Bronchial epithelial cell (primary cell): ENCODE data around the gene MRPS12. TPM values are rescaled to one million over a fixed set of nuclear protein-coding genes. Genes with fewer than 3 reads are reported as not detected.

Experiments used
- DNase-seq: peaks from one replicate; pipeline ENCODE4 v3.0.0-alpha.2; 2010; ENCODE audit warnings: low read depth
- FAIRE-seq: peaks from 2 replicates; lab custom pipeline; 2011; peaks lifted over from hg19 to GRCh38; lab: Jason Lieb, UNC
- H3K27me3 ChIP-seq: 2 replicates; pipeline ENCODE4 v1.5.1; 2011; ENCODE audit warnings: low read length; ENCODE audit not compliant: control insufficient read depth, insufficient read depth
- H3K36me3 ChIP-seq: 2 replicates; pipeline ENCODE4 v1.5.1; 2011; ENCODE audit warnings: low read length; ENCODE audit not compliant: control insufficient read depth, insufficient read depth
- H3K4me3 ChIP-seq: 2 replicates; pipeline ENCODE4 v1.5.1; 2011; ENCODE audit warnings: mild to moderate bottlenecking, low read depth, low read length, control low read depth
- total RNA-seq: library from RNA; depleted of rRNA; stranded (reverse); fragments of >200 nt; gene quantifications from 2 replicates; pipeline ENCODE4 v1.2.1, GENCODE V29; 2014
- TF ChIP-seq, protein P1 (sequence below): IDR thresholded peaks from 2 replicates; pipeline ENCODE4 v1.5.1; 2011; ENCODE audit warnings: mild to moderate bottlenecking, moderate library complexity, low read length, control low read depth, inconsistent platforms; ENCODE audit not compliant: insufficient read depth, severe bottlenecking

Gene MRPS12
- total RNA-seq, 1 donor from 2014 or later: 62.4 TPM

DNA sequence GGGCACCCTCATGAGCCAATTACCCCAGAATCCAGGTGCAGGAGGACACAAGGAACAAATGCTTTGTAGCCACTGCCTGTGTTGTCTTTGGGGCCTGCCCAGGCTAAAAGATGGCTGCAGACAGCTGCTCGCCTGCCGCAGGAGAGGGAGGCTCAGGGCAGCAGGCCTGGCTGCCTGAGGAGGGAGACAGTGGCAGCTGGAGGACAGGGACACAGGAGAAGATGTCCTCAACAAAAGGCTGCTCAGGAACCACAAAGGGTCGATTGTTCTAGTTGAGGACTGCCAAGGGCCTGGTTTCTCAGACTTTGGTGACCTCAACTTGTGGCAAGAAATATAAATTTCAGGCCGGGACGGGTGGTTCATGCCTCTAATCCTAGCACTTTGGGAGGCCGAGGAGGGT lies 39.0 kb upstream of the MRPS12 start:
- no peaks in the 10 kb centered on the region for H3K27me3 ChIP-seq
- H3K36me3 ChIP-seq: peaks cover 13% of the 10 kb centered on the region
- FAIRE-seq (no peak), DNase-seq (no peak)
- TF ChIP-seq, protein P1, sequence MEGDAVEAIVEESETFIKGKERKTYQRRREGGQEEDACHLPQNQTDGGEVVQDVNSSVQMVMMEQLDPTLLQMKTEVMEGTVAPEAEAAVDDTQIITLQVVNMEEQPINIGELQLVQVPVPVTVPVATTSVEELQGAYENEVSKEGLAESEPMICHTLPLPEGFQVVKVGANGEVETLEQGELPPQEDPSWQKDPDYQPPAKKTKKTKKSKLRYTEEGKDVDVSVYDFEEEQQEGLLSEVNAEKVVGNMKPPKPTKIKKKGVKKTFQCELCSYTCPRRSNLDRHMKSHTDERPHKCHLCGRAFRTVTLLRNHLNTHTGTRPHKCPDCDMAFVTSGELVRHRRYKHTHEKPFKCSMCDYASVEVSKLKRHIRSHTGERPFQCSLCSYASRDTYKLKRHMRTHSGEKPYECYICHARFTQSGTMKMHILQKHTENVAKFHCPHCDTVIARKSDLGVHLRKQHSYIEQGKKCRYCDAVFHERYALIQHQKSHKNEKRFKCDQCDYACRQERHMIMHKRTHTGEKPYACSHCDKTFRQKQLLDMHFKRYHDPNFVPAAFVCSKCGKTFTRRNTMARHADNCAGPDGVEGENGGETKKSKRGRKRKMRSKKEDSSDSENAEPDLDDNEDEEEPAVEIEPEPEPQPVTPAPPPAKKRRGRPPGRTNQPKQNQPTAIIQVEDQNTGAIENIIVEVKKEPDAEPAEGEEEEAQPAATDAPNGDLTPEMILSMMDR: no peak
- H3K4me3 ChIP-seq: no peak overlapping the region

DNA sequence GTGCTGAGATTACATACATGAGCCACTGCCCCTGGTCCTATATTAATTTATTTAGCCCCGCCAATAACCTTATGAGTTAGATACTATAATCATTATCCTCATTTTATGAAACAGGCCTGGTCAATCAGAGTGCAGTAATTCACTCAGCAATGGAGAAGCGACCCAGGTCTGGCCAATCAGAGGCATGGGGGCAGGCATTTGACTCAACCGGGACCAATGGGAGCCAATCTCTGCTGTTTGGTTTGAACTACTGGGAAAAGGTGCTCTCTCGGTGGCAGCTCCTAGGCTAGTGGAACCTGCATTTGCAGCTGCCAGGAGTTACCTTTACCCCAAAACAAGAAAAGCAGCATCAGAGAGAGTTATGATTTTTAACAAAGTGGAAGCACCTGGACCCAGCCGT lies 37.9 kb upstream of the MRPS12 start:
- Histone ChIP-seq H3K4me3 (no peak overlapping the region), H3K36me3 (peaks cover 13% of the 10 kb centered on the region), H3K27me3 (no peaks in the 10 kb centered on the region)
- DNase-seq (no peak), FAIRE-seq (no peak)
- TF ChIP-seq, protein P1: no peak

DNA sequence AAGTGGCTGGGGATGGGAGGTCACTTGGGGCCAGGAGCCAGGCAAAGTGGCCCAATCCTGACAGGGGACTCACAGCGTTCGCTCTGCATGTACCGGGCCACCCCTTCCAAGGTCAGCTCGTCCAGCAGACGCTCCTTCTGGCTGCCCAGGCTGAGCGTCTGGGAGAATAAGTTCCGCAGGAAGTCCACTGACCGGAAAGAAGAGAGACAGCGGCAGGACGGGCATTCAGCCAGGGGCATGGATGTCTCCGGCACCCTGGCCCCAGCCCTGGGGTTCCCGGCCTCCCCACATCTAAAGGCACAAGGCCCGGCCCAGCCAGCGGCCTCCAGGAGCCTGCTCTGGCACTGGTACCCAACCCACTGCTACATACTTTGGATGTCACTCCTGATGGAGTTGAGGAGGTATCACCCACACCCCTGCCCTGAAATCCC lies 37.4 kb upstream of the MRPS12 start:
- TF ChIP-seq, protein P1: no peak
- Histone ChIP-seq H3K4me3 (no peak overlapping the region), H3K27me3 (no peaks in the 10 kb centered on the region), H3K36me3 (peaks cover 13% of the 10 kb centered on the region)
- FAIRE-seq (no peak), DNase-seq (no peak)

DNA sequence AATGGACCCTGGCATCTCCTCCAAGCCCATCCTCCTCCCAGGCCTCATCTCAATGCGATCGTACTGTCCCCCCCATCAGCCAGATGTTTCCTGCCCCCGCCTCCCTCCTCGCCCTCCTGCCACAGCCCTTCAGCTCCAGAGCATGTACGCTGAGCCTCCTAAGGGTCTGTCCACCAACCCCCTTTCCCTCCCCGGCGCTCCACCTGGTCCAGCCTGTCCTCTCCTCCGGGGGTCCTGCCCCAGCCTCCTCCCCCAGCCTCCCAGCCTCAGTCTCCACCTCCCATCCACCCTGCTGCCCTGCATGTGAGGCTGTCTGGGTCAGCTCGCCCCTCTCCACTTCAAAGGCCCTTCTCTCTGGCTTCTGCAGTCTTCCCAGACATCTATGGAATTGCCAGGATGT lies 35.8 kb upstream of the MRPS12 start:
- TF ChIP-seq, protein P1: no peak
- no peak overlapping the region for H3K4me3 ChIP-seq

DNA sequence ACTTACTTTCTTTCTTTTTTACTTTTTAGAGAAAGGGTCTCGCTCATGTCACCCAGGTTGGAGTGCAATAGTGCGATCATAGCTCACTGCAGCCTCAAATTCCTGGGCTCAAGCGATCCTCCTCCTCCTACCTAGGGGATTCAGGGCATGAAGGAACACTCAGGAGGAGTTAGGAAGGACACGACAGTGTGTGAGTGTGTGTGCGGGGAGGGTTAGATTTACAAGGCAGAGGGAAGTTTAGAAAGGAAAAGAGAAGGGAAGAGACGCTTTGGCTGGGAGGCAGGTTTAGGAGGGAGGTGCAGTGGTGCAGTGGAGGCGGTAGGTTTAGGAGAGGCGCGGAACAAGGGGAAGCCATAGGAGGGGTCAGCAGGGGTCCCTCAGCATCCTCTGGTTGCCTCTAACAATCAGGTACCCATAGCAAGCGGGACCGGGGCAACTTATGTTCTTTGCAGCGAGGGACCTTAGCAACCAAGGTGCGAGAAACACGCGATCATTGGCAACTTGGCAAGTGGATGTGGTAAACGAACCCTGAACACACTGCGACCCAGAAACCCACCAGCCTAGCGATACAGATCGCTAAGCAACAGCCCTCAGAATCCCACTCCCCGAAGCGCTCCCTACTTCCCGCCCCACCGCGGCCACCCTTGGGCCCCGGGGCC lies 31.8 kb upstream of the MRPS12 start:
- H3K36me3 ChIP-seq: no peaks in the 10 kb centered on the region
- TF ChIP-seq, protein P1: no peak
- H3K27me3 ChIP-seq: no peaks in the 10 kb centered on the region
- peak; percentile 7 for DNase-seq
- H3K4me3 ChIP-seq: peak overlapping the region; percentile 74
- FAIRE-seq: no peak

More for the DNA sequence above, 35.8 kb upstream of the MRPS12 start:
- FAIRE-seq (no peak), DNase-seq (no peak)
- Histone ChIP-seq H3K36me3 (peaks cover 5% of the 10 kb centered on the region), H3K27me3 (no peaks in the 10 kb centered on the region)
